Body of pancreas (tissue), 4 donors: ENCODE results near the gene INTS3. TPM values are rescaled to one million over a fixed set of nuclear protein-coding genes. Genes with fewer than 3 reads are reported as not detected.

Experiments used
- ATAC-seq: fragments of 150-250 bp; one replicate; pipeline ENCODE4 v1.9.1; 2016
- DNase-seq, 4 donors: peaks; one replicate each; pipeline ENCODE4 v3.0.0-alpha.2; 2019
- H3K27ac ChIP-seq, 4 donors: fragments of 200-600 bp; sonication (generic); 1 replicate in 3 of 4; 2 replicates in 1 of 4; pipeline versions ENCODE4 v1.5.1 to v1.6.1; 2016 to 2019; ENCODE audit warnings: mild to moderate bottlenecking in 1 of 4, mixed read lengths in 1 of 4, moderate library complexity in 1 of 4
- H3K27me3 ChIP-seq, 2 donors: fragments of 200-600 bp; sonication (generic); one replicate each; pipeline ENCODE4 v1.6.0; 2016; ENCODE audit warnings: mild to moderate bottlenecking in 1 of 2
- H3K36me3 ChIP-seq, 2 donors: fragments of 200-600 bp; sonication (generic); replicated peaks in 1 of 2; 2 replicates each; pipeline ENCODE4 v1.5.1; 2016; ENCODE audit warnings: low read depth in 2 of 2; ENCODE audit not compliant: insufficient read depth in 1 of 2
- H3K4me1 ChIP-seq: fragments of 200-600 bp; sonication (generic); one replicate; pipeline ENCODE4 v1.6.0; 2016
- H3K4me3 ChIP-seq, 2 donors: fragments of 200-600 bp; sonication (generic); 1 replicate in 1 of 2; 2 replicates in 1 of 2; pipeline ENCODE4 v1.5.1; 2016 to 2019
- H3K9me3 ChIP-seq, 3 donors: fragments of 200-600 bp; sonication (generic); 1 replicate in 2 of 3; 2 replicates in 1 of 3; pipeline ENCODE4 v1.5.1; 2016
- POLR2A ChIP-seq, 3 donors: fragments of 450-650 bp; IDR thresholded peaks; one replicate each; pipeline ENCODE4 v1.6.1; 2016; ENCODE audit warnings: antibody characterized with exemption in 3 of 3, mild to moderate bottlenecking in 2 of 3
- WGBS, 2 donors: methylation state at CpG; one replicate each; pipeline ENCODE4 v1.1.5; 2017; 5-methylcytosine and 5-hydroxymethylcytosine counted together
- intact Hi-C: fragments of 100-400 bp; cut with DNase I; formaldehyde crosslinking; loops from one replicate; pipeline ENCODE4 v1.15.1; 2023
- total RNA-seq, 2 donors: library from RNA; depleted of rRNA; stranded (reverse); fragments of >200 nt; gene quantifications; one replicate each; pipeline ENCODE4 v1.1.0, GENCODE V29; 2016
- TF ChIP-seq, protein P1 (sequence below), 7 experiments: fragments of 450-650 bp in 4 of 7; fragments of 200-600 bp in 3 of 7; sonication (generic) in 3 of 7; IDR thresholded peaks; one replicate each; pipeline ENCODE4 v1.5.1; 2016 to 2019; ENCODE audit warnings: antibody characterized with exemption in 7 of 7

INTS3 gene
- total RNA-seq, 2 donors from 2014 or later = 25.4 to 33.3 TPM

DNA sequence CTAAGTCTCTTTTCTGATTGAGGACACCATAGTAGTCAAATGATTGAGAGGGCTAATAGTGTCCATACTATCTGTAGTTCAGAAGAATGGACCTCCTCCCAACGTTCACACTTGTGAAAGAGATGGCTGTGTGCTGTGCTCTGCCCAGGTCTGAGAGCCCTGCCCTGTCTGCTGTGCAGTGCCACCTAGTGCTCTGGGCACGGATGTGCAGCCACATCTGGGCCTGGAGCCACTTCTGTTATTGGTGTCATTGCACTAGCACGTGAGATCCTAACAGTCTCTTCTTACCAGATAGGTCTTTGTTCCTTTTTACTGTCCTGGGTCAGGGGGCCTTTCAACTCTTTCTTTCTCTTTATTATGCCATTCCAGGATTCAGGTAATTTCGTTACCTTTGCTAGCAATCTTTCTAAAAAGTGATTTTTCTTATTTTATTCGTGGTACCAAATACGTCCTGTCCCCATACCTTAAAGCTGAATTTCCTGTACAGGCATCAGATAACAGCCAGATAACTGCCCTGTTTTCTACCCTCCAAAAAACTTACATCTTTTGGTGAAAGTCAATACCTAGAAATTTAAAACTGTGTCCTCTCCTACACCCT lies 21.7 kb downstream of the INTS3 start:
- Histone ChIP-seq H3K36me3 (peaks cover 4 to 6% of the 10 kb centered on the region in 2 donors), H3K4me1 (peaks cover 3% of the 10 kb centered on the region), H3K27ac (no peak overlapping the region), H3K9me3 (no peaks in the 10 kb centered on the region), H3K27me3 (no peaks in the 10 kb centered on the region), H3K4me3 (no peak overlapping the region)
- ATAC-seq = peak; percentile 97
- intact Hi-C loops = loop anchor here (5.0 kb wide), 1 partner anchor 62 kb away; no protein-coding TSS in a partner anchor
- peak; percentile 83 to 88 (median 86) for DNase-seq
- WGBS, 2 donors = 40 to 41% methylated on average over 6 of the region's 6 CpGs
- no peak for TF ChIP-seq POLR2A (IDR thresholded peaks at IDR 0.05)
- TF ChIP-seq, protein P1, sequence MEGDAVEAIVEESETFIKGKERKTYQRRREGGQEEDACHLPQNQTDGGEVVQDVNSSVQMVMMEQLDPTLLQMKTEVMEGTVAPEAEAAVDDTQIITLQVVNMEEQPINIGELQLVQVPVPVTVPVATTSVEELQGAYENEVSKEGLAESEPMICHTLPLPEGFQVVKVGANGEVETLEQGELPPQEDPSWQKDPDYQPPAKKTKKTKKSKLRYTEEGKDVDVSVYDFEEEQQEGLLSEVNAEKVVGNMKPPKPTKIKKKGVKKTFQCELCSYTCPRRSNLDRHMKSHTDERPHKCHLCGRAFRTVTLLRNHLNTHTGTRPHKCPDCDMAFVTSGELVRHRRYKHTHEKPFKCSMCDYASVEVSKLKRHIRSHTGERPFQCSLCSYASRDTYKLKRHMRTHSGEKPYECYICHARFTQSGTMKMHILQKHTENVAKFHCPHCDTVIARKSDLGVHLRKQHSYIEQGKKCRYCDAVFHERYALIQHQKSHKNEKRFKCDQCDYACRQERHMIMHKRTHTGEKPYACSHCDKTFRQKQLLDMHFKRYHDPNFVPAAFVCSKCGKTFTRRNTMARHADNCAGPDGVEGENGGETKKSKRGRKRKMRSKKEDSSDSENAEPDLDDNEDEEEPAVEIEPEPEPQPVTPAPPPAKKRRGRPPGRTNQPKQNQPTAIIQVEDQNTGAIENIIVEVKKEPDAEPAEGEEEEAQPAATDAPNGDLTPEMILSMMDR (IDR thresholded peaks at IDR 0.05) = peak; percentile 80 to 95 (median 92)

DNA sequence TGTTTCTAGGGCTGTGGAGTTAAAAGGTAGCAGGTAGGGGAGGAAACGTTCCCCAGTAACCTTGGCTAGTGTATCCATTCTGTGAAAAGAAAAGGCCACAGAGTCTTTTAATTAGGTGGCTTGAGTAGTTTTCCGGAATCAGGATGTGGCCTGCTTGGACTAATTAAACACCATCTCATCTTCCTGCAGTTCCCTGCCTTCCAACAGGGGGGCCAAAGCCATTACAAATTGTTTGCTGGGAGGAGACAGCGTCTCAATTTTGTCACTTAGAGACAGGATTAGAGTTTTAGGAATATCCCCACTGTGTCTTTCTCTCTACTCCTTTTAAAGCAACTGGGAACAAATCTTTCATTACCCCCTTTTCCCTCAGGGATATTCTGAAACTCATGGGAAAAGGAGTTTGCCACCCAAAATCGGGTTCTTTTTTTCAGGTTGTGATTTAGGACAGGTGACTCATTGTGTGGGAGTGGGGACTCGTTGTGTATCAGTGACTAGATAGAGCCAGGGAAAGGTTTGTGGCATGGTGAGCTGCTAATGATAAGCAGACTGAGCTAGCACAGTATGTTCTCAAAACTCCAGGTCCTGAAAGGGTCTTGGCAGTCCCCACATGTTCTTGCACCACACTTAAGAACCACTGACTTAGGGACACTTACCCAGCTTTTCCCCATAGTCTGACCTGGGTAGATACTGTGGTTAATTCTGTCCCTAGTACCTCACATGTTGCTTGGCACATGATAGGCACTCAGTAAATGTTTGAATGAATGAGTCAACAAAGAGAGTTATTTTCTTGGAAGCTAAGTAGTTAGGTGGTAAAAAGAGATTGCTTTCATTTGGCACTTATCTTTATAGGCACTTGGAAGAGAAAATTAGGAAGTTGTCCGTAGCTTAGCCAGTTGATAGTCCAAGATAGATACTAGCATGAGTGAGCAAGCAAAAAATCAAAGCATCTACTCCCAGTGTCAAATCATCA lies 22.5 kb downstream of the INTS3 start:
- Histone ChIP-seq H3K27me3 (no peaks in the 10 kb centered on the region), H3K36me3 (peaks cover 4 to 6% of the 10 kb centered on the region in 2 donors), H3K9me3 (no peaks in the 10 kb centered on the region), H3K27ac (peak overlapping the region in 1 of 4 donors; percentile 12), H3K4me3 (no peak overlapping the region), H3K4me1 (peaks cover 3% of the 10 kb centered on the region)
- TF ChIP-seq, protein P1 (IDR thresholded peaks at IDR 0.05) = no peak
- TF ChIP-seq POLR2A (IDR thresholded peaks at IDR 0.05) = no peak
- whole genome bisulfite sequencing, 2 donors = 48 to 55% methylated on average over 6 of the region's 6 CpGs
- ATAC-seq (no peak), DNase-seq (no peak)
- intact Hi-C loops = loop anchor here (5.0 kb wide), 1 partner anchor 63 kb away; no protein-coding TSS in a partner anchor

DNA sequence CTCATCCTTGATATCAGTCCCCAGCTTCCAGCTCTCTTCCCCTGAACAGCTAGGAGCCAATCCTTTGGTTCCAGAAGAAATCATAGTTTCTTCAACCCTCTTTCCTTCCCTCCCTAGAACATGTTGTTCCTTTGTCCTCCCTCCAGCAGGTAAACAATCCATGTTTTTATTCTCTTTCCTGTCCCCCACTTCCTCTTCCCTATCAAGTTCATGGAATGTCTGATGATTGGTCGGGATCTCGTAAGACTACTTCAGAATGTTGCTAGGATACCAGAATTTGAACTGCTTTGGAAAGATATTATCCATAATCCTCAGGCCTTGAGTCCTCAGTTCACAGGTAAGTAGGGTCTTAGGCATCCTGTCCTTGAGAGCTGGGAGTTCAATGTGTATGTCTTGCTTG lies 24.2 kb downstream of the INTS3 start:
- no peaks in the 10 kb centered on the region for H3K27me3 ChIP-seq
- DNase-seq (no peak), ATAC-seq (no peak)
- H3K9me3 ChIP-seq = no peaks in the 10 kb centered on the region
- TF ChIP-seq POLR2A (IDR thresholded peaks at IDR 0.05) = no peak
- TF ChIP-seq, protein P1 (IDR thresholded peaks at IDR 0.05) = no peak
- intact Hi-C loops = loop anchor here (5.0 kb wide), 1 partner anchor 65 kb away; no protein-coding TSS in a partner anchor
- peaks cover 4 to 10% of the 10 kb centered on the region in 2 donors for H3K36me3 ChIP-seq
- H3K27ac ChIP-seq = no peak overlapping the region
- WGBS, 2 donors = 81 to 90% methylated on average over 2 of the region's 2 CpGs
- H3K4me1 ChIP-seq = peaks cover 3% of the 10 kb centered on the region
- no peak overlapping the region for H3K4me3 ChIP-seq

DNA sequence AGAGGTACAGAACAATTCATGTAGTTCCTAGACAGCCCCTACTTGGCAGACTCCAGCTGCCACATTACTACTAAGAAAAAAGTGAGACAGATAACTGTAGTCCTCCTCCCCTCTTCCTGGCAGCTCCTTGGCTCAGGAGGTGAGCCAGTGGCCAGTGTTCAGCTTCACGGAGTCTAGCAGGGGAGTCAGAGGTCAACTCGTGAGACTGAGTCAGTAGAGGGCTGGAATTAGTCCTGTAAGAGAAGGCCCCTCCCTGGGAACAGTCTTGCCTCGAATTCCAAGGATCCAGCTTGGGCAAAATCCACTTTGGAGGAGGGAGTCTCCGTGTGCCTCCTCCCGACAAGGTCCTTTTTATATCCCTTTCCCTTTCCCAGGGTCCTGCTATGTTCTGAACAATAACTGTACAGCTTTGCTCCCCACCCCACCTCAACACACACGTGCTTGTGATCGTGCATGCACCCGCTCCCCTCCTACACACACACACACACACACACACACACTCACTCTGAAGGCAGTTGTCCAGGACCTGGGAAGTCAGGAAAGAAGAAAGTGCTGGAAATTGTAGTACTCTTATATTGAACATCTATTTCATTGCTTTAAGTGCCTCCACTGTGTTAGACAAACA lies 24.8 kb downstream of the INTS3 start:
- Histone ChIP-seq H3K4me3 (no peak overlapping the region), H3K36me3 (peaks cover 4 to 14% of the 10 kb centered on the region in 2 donors), H3K9me3 (no peaks in the 10 kb centered on the region), H3K4me1 (peaks cover 3% of the 10 kb centered on the region), H3K27ac (no peak overlapping the region), H3K27me3 (no peaks in the 10 kb centered on the region)
- peak in 1 of 4 donors; percentile 14 for DNase-seq
- intact Hi-C loops = loop anchor here (5.0 kb wide), 1 partner anchor 65 kb away; no protein-coding TSS in a partner anchor
- ATAC-seq = no peak
- WGBS, 2 donors = 81 to 84% methylated on average over 7 to 8 of the region's 8 CpGs
- TF ChIP-seq POLR2A (IDR thresholded peaks at IDR 0.05) = no peak
- TF ChIP-seq, protein P1 (IDR thresholded peaks at IDR 0.05) = no peak
